IMR-90 (cell line): ENCODE results near the gene DOCK1. TPM values are rescaled to one million over a fixed set of nuclear protein-coding genes. Genes with fewer than 3 reads are reported as not detected.

Experiments
- ATAC-seq: fragments of 200-7000 bp; cut with Tn5 transposase; 2 replicates; pipeline ENCODE4 v1.9.1; 2020; ENCODE audit warnings: low read depth, mild to moderate bottlenecking, moderate library complexity
- BruUV-seq: library from RNA; stranded (reverse); fragments of 400-500 nt; replicated peaks from 2 replicates; lab custom pipeline; 2021; lab: Mats Ljungman, UMichigan
- CTCF ChIA-PET: fragments of 300-600 bp; formaldehyde crosslinking; extraction: SDS; loops from one replicate; lab custom pipeline; 2021; ENCODE audit warnings: antibody characterized with exemption; lab: Yijun Ruan, JAX
- POLR2A ChIA-PET: fragments of 300-600 bp; sonication (Branson Sonifier 250); formaldehyde crosslinking; loops from one replicate; lab custom pipeline; 2022; ENCODE audit warnings: antibody characterized with exemption; ENCODE audit not compliant: unreplicated experiment; lab: Charles Lee
- DNase-seq: peaks from one replicate; pipeline ENCODE4 v3.0.0; 2013
- H2AFZ ChIP-seq: replicated peaks from 2 replicates; pipeline ENCODE3; 2013; ENCODE audit warnings: low read length, mild to moderate bottlenecking; ENCODE audit not compliant: poor library complexity
- H2AK5ac ChIP-seq: 2 replicates; pipeline ENCODE4 v1.6.1; 2013; ENCODE audit warnings: low read depth, low read length, inconsistent platforms
- H2AK9ac ChIP-seq: replicated peaks from 2 replicates; pipeline ENCODE3; 2013; ENCODE audit warnings: mild to moderate bottlenecking, low read depth, low read length, moderate library complexity; ENCODE audit not compliant: poor library complexity
- H2BK120ac ChIP-seq: 2 replicates; pipeline ENCODE4 v1.6.1; 2013; ENCODE audit warnings: low read depth, low read length, inconsistent platforms
- H2BK15ac ChIP-seq: 3 replicates; pipeline ENCODE4 v1.6.1; 2013; ENCODE audit warnings: low read depth, low read length, inconsistent platforms
- H2BK20ac ChIP-seq: 2 replicates; pipeline ENCODE4 v1.6.1; 2013; ENCODE audit warnings: low read depth, mild to moderate bottlenecking, inconsistent platforms, low read length, moderate library complexity
- H2BK5ac ChIP-seq: 2 replicates; pipeline ENCODE4 v1.6.1; 2013; ENCODE audit warnings: mild to moderate bottlenecking, low read depth, low read length, inconsistent platforms; ENCODE audit not compliant: poor library complexity, severe bottlenecking
- H3K14ac ChIP-seq: replicated peaks from 2 replicates; pipeline ENCODE4 v1.6.1; 2013; ENCODE audit warnings: low read depth, low read length, inconsistent platforms
- H3K18ac ChIP-seq: 2 replicates; pipeline ENCODE4 v1.6.1; 2013; ENCODE audit warnings: low read depth, low read length, control low read depth
- H3K23ac ChIP-seq: 2 replicates; pipeline ENCODE4 v1.6.1; 2013; ENCODE audit warnings: low read depth, low read length, inconsistent platforms
- H3K27ac ChIP-seq: 2 replicates; pipeline ENCODE4 v1.5.1; 2013; ENCODE audit warnings: mild to moderate bottlenecking, control low read depth, low read length; ENCODE audit not compliant: insufficient read depth
- H3K27me3 ChIP-seq: 2 replicates; pipeline ENCODE4 v1.6.1; 2013; ENCODE audit warnings: low read length; ENCODE audit not compliant: control insufficient read depth, insufficient read depth
- H3K36me3 ChIP-seq: 2 replicates; pipeline ENCODE4 v1.6.1; 2013; ENCODE audit warnings: low read length, mixed read lengths; ENCODE audit not compliant: control insufficient read depth, insufficient read depth
- H3K4ac ChIP-seq: 2 replicates; pipeline ENCODE4 v1.6.1; 2013; ENCODE audit warnings: low read depth, low read length, inconsistent platforms
- H3K4me1 ChIP-seq: 2 replicates; pipeline ENCODE4 v1.6.1; 2013; ENCODE audit warnings: low read length, mixed read lengths; ENCODE audit not compliant: control insufficient read depth, insufficient read depth
- H3K4me2 ChIP-seq: 2 replicates; pipeline ENCODE4 v1.6.1; 2013; ENCODE audit warnings: low read depth, mild to moderate bottlenecking, control low read depth, low read length, moderate library complexity
- H3K4me3 ChIP-seq: 2 replicates; pipeline ENCODE4 v1.5.1; 2013; ENCODE audit warnings: low read depth, mild to moderate bottlenecking, control low read depth, low read length, moderate library complexity; ENCODE audit not compliant: insufficient read depth
- H3K56ac ChIP-seq: 2 replicates; pipeline ENCODE4 v1.6.1; 2013; ENCODE audit warnings: low read length, inconsistent platforms; ENCODE audit not compliant: insufficient read depth; ENCODE audit errors: extremely low read depth
- H3K79me1 ChIP-seq, 2 experiments: 2 replicates each; pipeline ENCODE4 v1.6.1; 2013; ENCODE audit warnings: low read length in 2 of 2, inconsistent platforms in 1 of 2, low read depth in 1 of 2
- H3K9ac ChIP-seq: 2 replicates; pipeline ENCODE4 v1.6.1; 2013; ENCODE audit warnings: low read depth, low read length, control low read depth
- H3K9me1 ChIP-seq: 2 replicates; pipeline ENCODE4 v1.6.1; 2013; ENCODE audit warnings: low read length, inconsistent platforms; ENCODE audit not compliant: insufficient read depth
- H3K9me3 ChIP-seq: 2 replicates; pipeline ENCODE4 v1.6.1; 2013; ENCODE audit warnings: low read length; ENCODE audit not compliant: control insufficient read depth, insufficient read depth
- H4K20me1 ChIP-seq: 2 replicates; pipeline ENCODE4 v1.6.1; 2013; ENCODE audit warnings: low read length, inconsistent platforms; ENCODE audit not compliant: insufficient read depth
- H4K5ac ChIP-seq: 2 replicates; pipeline ENCODE4 v1.6.1; 2013; ENCODE audit warnings: mild to moderate bottlenecking, low read depth, low read length, control low read depth
- H4K8ac ChIP-seq, 2 experiments: 2 replicates each; pipeline ENCODE4 v1.6.1; 2013; ENCODE audit warnings: low read depth in 2 of 2, low read length in 2 of 2, control low read depth in 1 of 2, inconsistent platforms in 1 of 2
- H4K91ac ChIP-seq: 2 replicates; pipeline ENCODE4 v1.6.1; 2013; ENCODE audit warnings: low read depth, low read length, inconsistent platforms; ENCODE audit not compliant: insufficient read depth
- MAZ ChIP-seq: IDR thresholded peaks from 2 replicates; pipeline ENCODE4 v1.6.1; 2012; ENCODE audit warnings: low read depth, mild to moderate bottlenecking, low read length, improper control_type of control experiment, moderate library complexity, borderline replicate concordance
- MXI1 ChIP-seq: IDR thresholded peaks from 2 replicates; pipeline ENCODE4 v1.6.1; 2012; ENCODE audit warnings: low read depth, mild to moderate bottlenecking, low read length, moderate library complexity, borderline replicate concordance
- WGBS, 2 experiments: methylation state at CpG; one replicate each; pipeline versions ENCODE4 v1.1.5 to v1.1.7; 2013; ENCODE audit warnings: missing lambda C conversion rate in 2 of 2; ENCODE audit not compliant: insufficient read length in 1 of 2; ENCODE audit errors: extremely low coverage in 2 of 2; 5-methylcytosine and 5-hydroxymethylcytosine counted together
- dilution Hi-C: fragments of 300-500 bp; cut with HindIII; formaldehyde crosslinking; loops from one replicate; pipeline ENCODE4 v1.14.3; 2018; ENCODE audit warnings: low sequenced_read_pairs; ENCODE audit not compliant: unreplicated experiment
- in situ Hi-C: fragments of 300-500 bp; cut with MboI; formaldehyde crosslinking; loops from 3 replicates; pipeline ENCODE4 v1.14.3; 2019; ENCODE audit warnings: low sequenced_read_pairs, inconsistent platforms, mixed read lengths
- intact Hi-C: fragments of 100-400 bp; cut with micrococcal nuclease; formaldehyde crosslinking; loops from 2 replicates; pipeline ENCODE4 v1.10.0; 2022
- polyA plus RNA-seq, 3 experiments: library from polyadenylated mRNA; depleted of rRNA; stranded (reverse); fragments of >200 nt; gene quantifications; 2 replicates each; pipeline ENCODE4 v1.2.3, GENCODE V29; 2012; ENCODE audit warnings: low replicate concordance in 1 of 3
- total RNA-seq: library from RNA; depleted of rRNA; stranded (reverse); fragments of >200 nt; gene quantifications from 2 replicates; pipeline ENCODE4 v1.2.3, GENCODE V29; 2012

The DOCK1 gene
- total and polyA plus RNA-seq, 2 of the 4 experiments (the other 2 are of a cell fraction) = 28.2 to 71.0 TPM

DNA sequence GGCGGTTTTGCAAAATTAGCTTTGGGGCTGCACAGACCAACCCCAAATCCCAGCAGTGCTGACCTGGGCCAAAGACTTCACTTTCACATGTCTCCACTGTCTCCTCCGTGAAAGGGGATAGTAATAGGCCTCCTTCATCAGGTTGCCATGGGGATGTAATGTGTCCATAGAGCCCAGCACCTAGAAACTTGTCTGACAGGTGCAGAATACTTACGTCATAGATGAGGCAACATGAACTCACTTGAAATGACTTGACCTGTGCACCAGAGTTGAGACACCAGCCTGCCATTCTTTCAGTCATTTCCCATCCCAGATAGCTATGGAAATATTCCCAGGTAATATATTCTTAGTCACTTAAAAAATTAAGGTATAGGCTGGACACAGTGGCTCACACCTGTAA, 196.9 kb downstream of the DOCK1 start:
- no peak for TF ChIP-seq MXI1
- TF ChIP-seq MAZ = no peak
- DNase-seq = no peak
- no peak overlapping the region for H3K23ac ChIP-seq
- H3K36me3 ChIP-seq = peaks cover 31% of the 10 kb centered on the region
- H4K5ac ChIP-seq = no peak overlapping the region
- H2BK20ac ChIP-seq = no peak overlapping the region
- H2AK5ac ChIP-seq = no peak overlapping the region
- no peak overlapping the region for H4K8ac ChIP-seq
- dilution Hi-C loops (no loop called here), in situ Hi-C loops (no loop called here), intact Hi-C loops (no loop called here)
- no peaks in the 10 kb centered on the region for H3K27me3 ChIP-seq
- H3K18ac ChIP-seq = no peak overlapping the region
- H3K4me3 ChIP-seq = no peak overlapping the region
- ChIA-PET POLR2A (no interaction called here), CTCF (no interaction called here)
- no peak overlapping the region for H2AK9ac ChIP-seq
- no peak overlapping the region for H2BK15ac ChIP-seq
- WGBS, 2 experiments = 100% methylated on average over 1 of the region's 3 CpGs; no CpG with 5 or more reads in 1 of the 2 experiments
- no peaks in the 10 kb centered on the region for H3K4me1 ChIP-seq
- no peak overlapping the region for H2AFZ ChIP-seq
- peaks cover 10 to 42% of the 10 kb centered on the region in 2 experiments; a peak in 3 of 4 replicates for H3K79me1 ChIP-seq
- H2BK120ac ChIP-seq = no peak overlapping the region
- H3K4me2 ChIP-seq = no peak overlapping the region
- H3K9me1 ChIP-seq = peaks cover 8% of the 10 kb centered on the region
- no peak overlapping the region for H2BK5ac ChIP-seq
- BruUV-seq = no TSS peak
- H3K9ac ChIP-seq = no peak overlapping the region
- no peak for ATAC-seq
- H3K4ac ChIP-seq = no peak overlapping the region
- H3K27ac ChIP-seq = no peak overlapping the region
- no peak overlapping the region for H3K14ac ChIP-seq
- H3K9me3 ChIP-seq = no peaks in the 10 kb centered on the region
- H3K56ac ChIP-seq = no peak overlapping the region
- no peaks in the 10 kb centered on the region; the same call in 1 of the 2 replicates for H4K20me1 ChIP-seq
- no peak overlapping the region for H4K91ac ChIP-seq
